GM12864 (cell line): ENCODE data around the gene OR1K1.

ENCODE experiments used
- DNase-seq: peaks from one replicate; pipeline ENCODE4 v3.0.0-alpha.2; 2011; ENCODE audit warnings: low read depth
- H3K4me3 ChIP-seq: 2 replicates; pipeline ENCODE4 v1.5.1; 2011; ENCODE audit warnings: mild to moderate bottlenecking, low read depth, low read length, control low read depth
- TF ChIP-seq, protein P1 (sequence below): IDR thresholded peaks from 2 replicates; pipeline ENCODE4 v1.5.1; 2011; ENCODE audit warnings: low read depth, mild to moderate bottlenecking, moderate library complexity, low read length, control low read depth, inconsistent platforms; ENCODE audit errors: missing control alignments

Gene OR1K1

DNA sequence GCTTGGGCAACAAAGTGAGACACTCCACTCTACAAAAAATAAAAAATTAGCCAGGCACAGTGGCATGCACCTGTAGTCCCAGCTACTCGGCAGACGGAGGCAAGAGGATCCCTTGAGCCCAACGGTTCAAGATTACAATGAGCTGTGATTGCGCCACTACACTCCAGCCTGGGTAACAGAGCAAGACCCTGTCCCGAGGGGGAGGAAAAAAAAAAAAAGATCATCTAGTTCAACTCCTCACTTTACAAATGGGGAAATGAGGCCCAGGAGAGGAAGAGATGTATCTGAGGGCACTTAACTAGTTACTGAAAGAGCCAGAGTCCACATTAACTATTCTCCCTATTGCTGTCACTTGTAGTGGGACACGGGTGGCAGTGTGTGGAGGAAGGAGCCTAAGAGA lies 14.6 kb downstream of the OR1K1 start:
- TF ChIP-seq, protein P1, sequence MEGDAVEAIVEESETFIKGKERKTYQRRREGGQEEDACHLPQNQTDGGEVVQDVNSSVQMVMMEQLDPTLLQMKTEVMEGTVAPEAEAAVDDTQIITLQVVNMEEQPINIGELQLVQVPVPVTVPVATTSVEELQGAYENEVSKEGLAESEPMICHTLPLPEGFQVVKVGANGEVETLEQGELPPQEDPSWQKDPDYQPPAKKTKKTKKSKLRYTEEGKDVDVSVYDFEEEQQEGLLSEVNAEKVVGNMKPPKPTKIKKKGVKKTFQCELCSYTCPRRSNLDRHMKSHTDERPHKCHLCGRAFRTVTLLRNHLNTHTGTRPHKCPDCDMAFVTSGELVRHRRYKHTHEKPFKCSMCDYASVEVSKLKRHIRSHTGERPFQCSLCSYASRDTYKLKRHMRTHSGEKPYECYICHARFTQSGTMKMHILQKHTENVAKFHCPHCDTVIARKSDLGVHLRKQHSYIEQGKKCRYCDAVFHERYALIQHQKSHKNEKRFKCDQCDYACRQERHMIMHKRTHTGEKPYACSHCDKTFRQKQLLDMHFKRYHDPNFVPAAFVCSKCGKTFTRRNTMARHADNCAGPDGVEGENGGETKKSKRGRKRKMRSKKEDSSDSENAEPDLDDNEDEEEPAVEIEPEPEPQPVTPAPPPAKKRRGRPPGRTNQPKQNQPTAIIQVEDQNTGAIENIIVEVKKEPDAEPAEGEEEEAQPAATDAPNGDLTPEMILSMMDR = no peak
- no peak for DNase-seq
- no peak overlapping the region for H3K4me3 ChIP-seq

- H3K4me3 ChIP-seq = no peak overlapping the region
- TF ChIP-seq, protein P1 = no peak
- DNase-seq = no peak
Measured at GRCh38 chr9:122815544-122815943, 15.6 kb downstream of the OR1K1 start.

GRCh38 chr9:122816163-122816867 lies 16.4 kb downstream of the OR1K1 start:
- H3K4me3 ChIP-seq = no peak overlapping the region
- DNase-seq = no peak

GRCh38 chr9:122819326-122819725 lies 19.4 kb downstream of the OR1K1 start:
- TF ChIP-seq, protein P1 = no peak
- H3K4me3 ChIP-seq = no peak overlapping the region
- no peak for DNase-seq

More at GRCh38 chr9:122816163-122816867, 16.4 kb downstream of the OR1K1 start:
- TF ChIP-seq, protein P1 = no peak

DNA sequence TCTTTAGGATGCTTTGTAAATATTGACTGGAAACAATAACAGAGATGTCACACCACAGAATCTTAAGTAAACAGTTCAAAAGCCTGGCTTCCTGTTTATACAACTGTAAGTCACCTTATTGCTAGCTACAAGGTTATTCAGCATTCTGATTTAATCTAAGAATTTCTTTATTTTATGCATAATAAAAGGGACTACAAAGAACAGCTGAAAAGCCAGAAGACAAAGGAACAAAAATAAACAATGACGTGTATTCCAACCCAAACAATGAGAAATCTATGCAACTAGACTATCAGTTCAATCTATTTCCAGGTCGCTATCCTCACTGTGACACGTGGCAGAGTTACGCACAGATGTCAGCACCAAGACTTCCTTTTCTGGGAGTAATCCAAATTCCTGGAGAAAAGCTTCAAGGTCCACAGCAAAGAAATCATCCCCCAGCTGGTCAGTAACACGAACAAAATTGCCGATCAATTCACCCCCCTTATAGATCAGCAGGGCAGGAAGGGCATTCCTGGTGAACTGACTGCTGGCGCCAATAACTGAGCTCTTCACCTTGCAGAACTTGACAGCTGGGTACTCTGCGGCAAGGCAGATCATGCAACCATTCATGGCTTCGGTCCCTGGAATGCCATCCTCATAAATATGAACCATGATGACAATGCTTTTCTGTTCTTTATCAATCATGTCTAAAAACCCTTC lies 20.0 kb downstream of the OR1K1 start:
- TF ChIP-seq, protein P1 = no peak
- no peak overlapping the region for H3K4me3 ChIP-seq
- no peak for DNase-seq

DNA sequence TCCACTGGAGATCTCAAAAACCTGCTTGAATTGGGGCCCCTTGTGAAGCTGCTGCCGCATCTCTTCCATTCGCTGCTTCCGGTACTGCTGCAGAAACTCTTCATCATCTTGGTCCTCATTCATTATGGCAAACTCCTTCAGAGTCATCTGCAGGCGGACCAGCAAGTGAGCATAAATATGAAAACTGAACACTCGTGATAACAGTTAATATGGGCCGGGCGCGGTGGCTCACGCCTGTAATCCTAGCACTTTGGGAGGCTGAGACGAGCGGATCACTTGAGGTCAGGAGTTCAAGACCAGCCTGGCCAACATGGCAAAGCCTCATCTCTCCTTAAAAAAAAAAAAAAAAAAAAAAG lies 20.5 kb downstream of the OR1K1 start:
- TF ChIP-seq, protein P1 = no peak
- H3K4me3 ChIP-seq = no peak overlapping the region
- DNase-seq = no peak
